H1 (cell line): Measurements from ENCODE around the gene ZCCHC17. TPM values are rescaled to one million over a fixed set of nuclear protein-coding genes. Genes with fewer than 3 reads are reported as not detected.

Source experiments
- CTCF ChIA-PET: fragments of 300-600 bp; sonication (Branson Sonifier 250); formaldehyde crosslinking; loops from one replicate; lab custom pipeline; 2021; ENCODE audit not compliant: partially characterized antibody; lab: Charles Lee
- POLR2A ChIA-PET: fragments of 300-600 bp; sonication (Branson Sonifier 250); formaldehyde crosslinking; loops from one replicate; lab custom pipeline; 2021; ENCODE audit warnings: inconsistent platforms; ENCODE audit not compliant: partially characterized antibody; lab: Charles Lee
- DNase-seq, 2 experiments: peaks; one replicate each; pipeline versions ENCODE4 v3.0.0 to v3.0.0-alpha.2; 2010 to 2022; ENCODE audit warnings: low spot score in 2 of 2, low read depth in 1 of 2, mixed read lengths in 1 of 2
- FAIRE-seq: peaks from 2 replicates; lab custom pipeline; 2011; peaks lifted over from hg19 to GRCh38; lab: Jason Lieb, UNC
- H2AFZ ChIP-seq: 2 replicates; pipeline ENCODE4 v1.8.1; 2012; ENCODE audit warnings: low read length, inconsistent platforms
- H2AK5ac ChIP-seq: 2 replicates; pipeline ENCODE4 v1.6.1; 2013; ENCODE audit warnings: low read depth, low read length
- H2BK120ac ChIP-seq: replicated peaks from 2 replicates; pipeline ENCODE3; 2013; ENCODE audit warnings: low read depth, low read length, inconsistent platforms
- H2BK12ac ChIP-seq: 2 replicates; pipeline ENCODE4 v1.6.1; 2013; ENCODE audit warnings: low read depth, low read length
- H2BK15ac ChIP-seq: 2 replicates; pipeline ENCODE4 v1.6.1; 2013; ENCODE audit warnings: low read length
- H2BK20ac ChIP-seq: 2 replicates; pipeline ENCODE4 v1.6.1; 2013; ENCODE audit warnings: low read length
- H2BK5ac ChIP-seq: 2 replicates; pipeline ENCODE4 v1.6.1; 2013; ENCODE audit warnings: low read depth, low read length
- H3K14ac ChIP-seq: 2 replicates; pipeline ENCODE4 v1.6.1; 2013; ENCODE audit warnings: inconsistent platforms; ENCODE audit not compliant: insufficient read length
- H3K18ac ChIP-seq: 2 replicates; pipeline ENCODE4 v1.6.1; 2013; ENCODE audit warnings: low read length; ENCODE audit errors: extremely low read depth
- H3K23ac ChIP-seq: 2 replicates; pipeline ENCODE4 v1.6.1; 2013; ENCODE audit warnings: inconsistent platforms; ENCODE audit not compliant: insufficient read length
- H3K23me2 ChIP-seq: 2 replicates; pipeline ENCODE4 v1.6.1; 2013; ENCODE audit warnings: low read depth, low read length
- H3K27ac ChIP-seq: 2 replicates; pipeline ENCODE4 v1.6.1; 2011; ENCODE audit warnings: low read depth, low read length, inconsistent platforms
- H3K27me3 ChIP-seq, 4 experiments: replicated peaks in 1 of 4; 1 replicate in 1 of 4; 2 replicates in 3 of 4; pipeline versions ENCODE4 v1.6.1 to v1.8.1; 2011 to 2013; ENCODE audit warnings: low read length in 3 of 4, mild to moderate bottlenecking in 3 of 4, inconsistent platforms in 2 of 4, mixed read lengths in 2 of 4, moderate library complexity in 1 of 4; ENCODE audit not compliant: control insufficient read depth in 3 of 4, insufficient read depth in 3 of 4; ENCODE audit errors: extremely low read depth in 1 of 4
- H3K36me3 ChIP-seq, 4 experiments: 2 replicates each; pipeline versions ENCODE4 v1.6.1 to v1.8.1; 2011 to 2013; ENCODE audit warnings: mild to moderate bottlenecking in 4 of 4, low read length in 3 of 4, moderate library complexity in 2 of 4, control low read depth in 1 of 4, inconsistent platforms in 1 of 4; ENCODE audit not compliant: insufficient read depth in 4 of 4, control insufficient read depth in 2 of 4
- H3K4ac ChIP-seq: replicated peaks from 2 replicates; pipeline ENCODE3; 2013; ENCODE audit warnings: low read length, low read depth, mixed read lengths, inconsistent platforms; ENCODE audit not compliant: insufficient read length
- H3K4me1 ChIP-seq, 4 experiments: replicated peaks in 1 of 4; 1 replicate in 1 of 4; 2 replicates in 3 of 4; pipeline versions ENCODE4 v1.6.1 to v1.8.1; 2011 to 2013; ENCODE audit warnings: low read length in 3 of 4, inconsistent platforms in 2 of 4, mixed read lengths in 1 of 4; ENCODE audit not compliant: insufficient read depth in 4 of 4, control insufficient read depth in 3 of 4
- H3K4me2 ChIP-seq, 2 experiments: 2 replicates each; pipeline versions ENCODE4 v1.6.1 to v1.8.1; 2011 to 2013; ENCODE audit warnings: low read depth in 2 of 2, low read length in 2 of 2, control low read depth in 1 of 2, inconsistent platforms in 1 of 2, mild to moderate bottlenecking in 1 of 2; ENCODE audit not compliant: insufficient read depth in 1 of 2
- H3K4me3 ChIP-seq, 4 experiments: fragments of 200-600, 300-600 bp in 1 of 4; sonication (generic), shearing (Covaris generic), sonication (Bioruptor Twin) in 1 of 4; 2 replicates each; pipeline versions ENCODE4 v1.5.1 to v1.8.1; 2011 to 2016; ENCODE audit warnings: low read length in 4 of 4, low read depth in 3 of 4, control low read depth in 2 of 4, inconsistent platforms in 2 of 4, mild to moderate bottlenecking in 2 of 4, mixed read lengths in 1 of 4, moderate library complexity in 1 of 4; ENCODE audit not compliant: insufficient read depth in 2 of 4; ENCODE audit errors: extremely low read depth in 1 of 4
- H3K56ac ChIP-seq: replicated peaks from 2 replicates; pipeline ENCODE3; 2013; ENCODE audit warnings: low read depth, mild to moderate bottlenecking, mixed read lengths, low read length, inconsistent platforms; ENCODE audit not compliant: insufficient read length
- H3K79me1 ChIP-seq: 2 replicates; pipeline ENCODE4 v1.6.1; 2013; ENCODE audit warnings: low read depth, low read length, control low read depth
- H3K79me2 ChIP-seq, 2 experiments: 2 replicates each; pipeline versions ENCODE4 v1.6.1 to v1.8.1; 2012 to 2013; ENCODE audit warnings: low read length in 2 of 2, mild to moderate bottlenecking in 2 of 2, inconsistent platforms in 1 of 2; ENCODE audit not compliant: insufficient read depth in 2 of 2, control insufficient read depth in 1 of 2
- H3K9ac ChIP-seq, 4 experiments: replicated peaks in 1 of 4; 1 replicate in 1 of 4; 2 replicates in 3 of 4; pipeline versions ENCODE4 v1.6.1 to v1.8.1; 2011 to 2013; ENCODE audit warnings: low read depth in 3 of 4, low read length in 3 of 4, control low read depth in 2 of 4, mild to moderate bottlenecking in 2 of 4, moderate library complexity in 2 of 4, inconsistent platforms in 1 of 4; ENCODE audit errors: extremely low read depth in 1 of 4
- H3K9me3 ChIP-seq, 2 experiments: 2 replicates each; pipeline versions ENCODE4 v1.6.1 to v1.8.1; 2012 to 2013; ENCODE audit warnings: mild to moderate bottlenecking in 2 of 2, moderate library complexity in 2 of 2, control low read depth in 1 of 2, inconsistent platforms in 1 of 2, low read depth in 1 of 2, low read length in 1 of 2, mixed read lengths in 1 of 2; ENCODE audit not compliant: insufficient read depth in 2 of 2
- H4K20me1 ChIP-seq, 2 experiments: replicated peaks in 1 of 2; 2 replicates each; pipeline versions ENCODE3 to v1.8.1; 2011 to 2013; ENCODE audit warnings: inconsistent platforms in 2 of 2, low read length in 2 of 2, mild to moderate bottlenecking in 1 of 2; ENCODE audit not compliant: insufficient read depth in 2 of 2, control insufficient read depth in 1 of 2
- H4K5ac ChIP-seq: 2 replicates; pipeline ENCODE4 v1.6.1; 2013; ENCODE audit warnings: low read length, low read depth, mixed read lengths, inconsistent platforms; ENCODE audit not compliant: insufficient read length
- H4K8ac ChIP-seq: 2 replicates; pipeline ENCODE4 v1.8.0; 2013; ENCODE audit warnings: mild to moderate bottlenecking, moderate library complexity, low read length, inconsistent platforms; ENCODE audit not compliant: insufficient read depth; ENCODE audit errors: extremely low read depth
- H4K91ac ChIP-seq: replicated peaks from 2 replicates; pipeline ENCODE3; 2013; ENCODE audit warnings: low read length, mixed read lengths, inconsistent platforms; ENCODE audit not compliant: insufficient read length
- BRCA1 ChIP-seq: IDR thresholded peaks from 2 replicates; pipeline ENCODE4 v1.6.1; 2012; ENCODE audit warnings: low read depth, low read length, improper control_type of control experiment
- CBX5 ChIP-seq: fragments of 300-800, 300-1000 bp; sonication (generic); IDR thresholded peaks from 2 replicates; pipeline ENCODE4 v1.7.1; 2016; ENCODE audit warnings: antibody characterized with exemption, low read length, low read depth
- CBX8 ChIP-seq: fragments of 300-800, 300-1000 bp; sonication (generic); IDR thresholded peaks from 2 replicates; pipeline ENCODE4 v1.7.1; 2016; ENCODE audit warnings: low read depth, low read length, borderline replicate concordance
- CEBPB ChIP-seq: IDR thresholded peaks from 2 replicates; pipeline ENCODE4 v1.6.1; 2012; ENCODE audit warnings: low read depth, low read length
- HDAC2 ChIP-seq, 2 experiments: fragments of 300-600 bp in 1 of 2; sonication (generic) in 1 of 2; IDR thresholded peaks; 2 replicates each; pipeline ENCODE4 v1.6.1; 2011 to 2012; ENCODE audit warnings: low read depth in 2 of 2, low read length in 2 of 2, mild to moderate bottlenecking in 2 of 2, moderate library complexity in 2 of 2, borderline replicate concordance in 1 of 2, inconsistent platforms in 1 of 2
- HDAC6 ChIP-seq: IDR thresholded peaks from one replicate; pipeline ENCODE4 v1.7.1; 2012; ENCODE audit warnings: low read depth, mild to moderate bottlenecking, inconsistent platforms, low read length, moderate library complexity
- KDM5A ChIP-seq: fragments of 200-600 bp; IDR thresholded peaks from 2 replicates; pipeline ENCODE4 v1.7.1; 2012; ENCODE audit warnings: mild to moderate bottlenecking, low read length, inconsistent platforms, mixed read lengths
- POLR2AphosphoS5 ChIP-seq: IDR thresholded peaks from 2 replicates; pipeline ENCODE4 v1.6.1; 2011; ENCODE audit warnings: low read depth, low read length
- RFX5 ChIP-seq: IDR thresholded peaks from 2 replicates; pipeline ENCODE4 v1.6.1; 2011; ENCODE audit warnings: low read depth, low read length, improper control_type of control experiment, borderline replicate concordance
- RNF2 ChIP-seq: fragments of 200-900, 300-1000 bp; sonication (generic); IDR thresholded peaks from 2 replicates; pipeline ENCODE4 v1.7.1; 2016; ENCODE audit warnings: borderline replicate concordance, low read depth, mild to moderate bottlenecking, antibody characterized with exemption, low read length; ENCODE audit not compliant: poor library complexity, severe bottlenecking; ENCODE audit errors: missing control alignments
- TEAD4 ChIP-seq: IDR thresholded peaks from 2 replicates; pipeline ENCODE4 v1.6.1; 2012; ENCODE audit warnings: low read depth, low read length, inconsistent platforms, mixed read lengths
- USF2 ChIP-seq: IDR thresholded peaks from 2 replicates; pipeline ENCODE4 v1.6.1; 2011; ENCODE audit warnings: low read length, improper control_type of control experiment
- WGBS, 2 experiments: shearing (Covaris generic) in 1 of 2; methylation state at CpG; one replicate each; pipeline versions ENCODE4 v1.1.6 to v1.1.7; 2013 to 2015; ENCODE audit warnings: low lambda C conversion rate in 2 of 2, mixed read lengths in 2 of 2, inconsistent platforms in 1 of 2, low coverage in 1 of 2, missing lambda C conversion rate in 1 of 2; ENCODE audit not compliant: insufficient replicate concordance in 2 of 2, insufficient coverage in 1 of 2, insufficient read length in 1 of 2; ENCODE audit errors: extremely low coverage in 1 of 2, missing lambda C conversion rate in 1 of 2; 5-methylcytosine and 5-hydroxymethylcytosine counted together
- polyA plus RNA-seq, 7 experiments: library from polyadenylated mRNA; depleted of rRNA in 3 of 7; stranded (reverse) in 5 of 7; unstranded in 2 of 7; fragments of >200 nt in 5 of 7; fragments of 200-250 nt in 2 of 7; gene quantifications; 1 replicate in 5 of 7; 2 replicates in 1 of 7; 4 replicates in 1 of 7; pipeline versions ENCODE4 v1.2.1 to v1.2.3, GENCODE V29; 2011 to 2013; ENCODE audit warnings: missing spikeins in 2 of 7, mixed read lengths in 2 of 7
- total RNA-seq: library from RNA; stranded (reverse); fragmentation: NEBNext Ultra II Directional; extraction: Animal tissue kit (Norgen Biotek cat#: 25700); gene quantifications from 2 replicates; pipeline ENCODE4 v1.2.1, GENCODE V29; 2021

ZCCHC17 gene
- total and polyA plus RNA-seq, 2 of the 8 experiments (the other 6 are each of a cell fraction or from before 2014, with no cell fraction given), result 51.6 to 59.3 TPM

GRCh38 chr1:31272369-31272768 lies 24.5 kb upstream of the ZCCHC17 start:
- H2BK120ac ChIP-seq, result no peak overlapping the region
- ChIA-PET POLR2A (interaction anchor here (1.1 to 4.4 kb wide), 6 partner anchors 9 to 24 kb away, joined by 3 to 18 read pairs (median 6); partner anchors contain the start of genes SNRNP40 and ZCCHC17), CTCF (interaction anchor here (1.0 to 2.7 kb wide), 5 partner anchors 9 to 88 kb away, joined by 4 to 18 read pairs (median 6); no protein-coding TSS in a partner anchor)
- WGBS, 2 experiments, result 89% methylated on average over 3 of the region's 3 CpGs; no CpG with 5 or more reads in 1 of the 2 experiments
- H3K36me3 ChIP-seq, result peaks cover 22 to 73% (median 52%) of the 10 kb centered on the region in 4 experiments
- H3K4ac ChIP-seq, result no peak overlapping the region
- H2AFZ ChIP-seq, result no peak overlapping the region
- no peaks in the 10 kb centered on the region for H3K9me3 ChIP-seq
- FAIRE-seq (no peak), DNase-seq (no peak)
- no peak overlapping the region for H2BK20ac ChIP-seq
- no peak overlapping the region for H4K8ac ChIP-seq
- H2BK12ac ChIP-seq, result no peak overlapping the region
- H3K18ac ChIP-seq, result no peak overlapping the region
- no peak overlapping the region for H3K14ac ChIP-seq
- peaks cover 0 to 2% of the 10 kb centered on the region in 2 experiments for H4K20me1 ChIP-seq
- peaks cover 2% of the 10 kb centered on the region; the same call in 1 of the 2 replicates for H3K79me1 ChIP-seq
- no peak overlapping the region for H3K23ac ChIP-seq
- peaks cover 0 to 8% of the 10 kb centered on the region in 2 experiments; a peak in 1 of 4 replicates for H3K79me2 ChIP-seq
- no peaks in the 10 kb centered on the region for H3K23me2 ChIP-seq
- H3K9ac ChIP-seq, result no peak overlapping the region
- no peak overlapping the region for H4K91ac ChIP-seq
- no peak overlapping the region for H2BK15ac ChIP-seq
- no peak overlapping the region for H4K5ac ChIP-seq
- H3K4me3 ChIP-seq, result no peak overlapping the region
- no peak overlapping the region for H3K4me2 ChIP-seq
- H3K4me1 ChIP-seq, result no peaks in the 10 kb centered on the region
- no peaks in the 10 kb centered on the region for H3K27me3 ChIP-seq
- H2AK5ac ChIP-seq, result no peak overlapping the region
- H3K27ac ChIP-seq, result no peak overlapping the region
- H3K56ac ChIP-seq, result no peak overlapping the region
- H2BK5ac ChIP-seq, result no peak overlapping the region
- TF ChIP-seq BRCA1 (no peak), USF2 (no peak), HDAC6 (no peak), KDM5A (no peak), HDAC2 (IDR thresholded peaks at IDR 0.05; ENCODE audit: borderline replicate concordance in 1 of 2, low read depth in 2 of 2, low read length in 2 of 2) (no peak), RNF2 (no peak), CBX8 (no peak), CBX5 (no peak), TEAD4 (no peak), POLR2AphosphoS5 (no peak), RFX5 (no peak), CEBPB (no peak)
